ENCODE measurements around the gene MCC.

The MCC gene

DNA sequence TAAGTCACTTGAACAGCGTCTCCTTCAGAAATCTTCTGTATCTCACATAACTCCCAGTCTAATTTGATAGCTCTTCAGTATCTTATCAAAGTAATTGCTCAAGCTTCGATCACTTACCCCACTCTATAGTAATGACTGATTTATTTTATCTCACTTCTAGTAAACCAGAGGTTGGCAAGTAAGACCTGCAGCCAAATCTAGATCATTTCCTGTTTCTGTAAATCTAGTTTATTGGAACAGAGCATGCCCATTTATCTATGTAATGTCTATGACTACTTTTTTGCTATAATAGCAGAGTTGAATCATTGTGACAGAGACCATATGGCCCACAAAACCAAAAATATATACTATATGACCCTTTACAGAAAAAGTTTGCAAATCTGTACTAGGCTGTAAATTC is 93.6 kb downstream of the MCC start:
- no peak overlapping the region for H3K4me3 ChIP-seq (ENCODE audit: low read depth, low read length)
- TF ChIP-seq, protein P1, sequence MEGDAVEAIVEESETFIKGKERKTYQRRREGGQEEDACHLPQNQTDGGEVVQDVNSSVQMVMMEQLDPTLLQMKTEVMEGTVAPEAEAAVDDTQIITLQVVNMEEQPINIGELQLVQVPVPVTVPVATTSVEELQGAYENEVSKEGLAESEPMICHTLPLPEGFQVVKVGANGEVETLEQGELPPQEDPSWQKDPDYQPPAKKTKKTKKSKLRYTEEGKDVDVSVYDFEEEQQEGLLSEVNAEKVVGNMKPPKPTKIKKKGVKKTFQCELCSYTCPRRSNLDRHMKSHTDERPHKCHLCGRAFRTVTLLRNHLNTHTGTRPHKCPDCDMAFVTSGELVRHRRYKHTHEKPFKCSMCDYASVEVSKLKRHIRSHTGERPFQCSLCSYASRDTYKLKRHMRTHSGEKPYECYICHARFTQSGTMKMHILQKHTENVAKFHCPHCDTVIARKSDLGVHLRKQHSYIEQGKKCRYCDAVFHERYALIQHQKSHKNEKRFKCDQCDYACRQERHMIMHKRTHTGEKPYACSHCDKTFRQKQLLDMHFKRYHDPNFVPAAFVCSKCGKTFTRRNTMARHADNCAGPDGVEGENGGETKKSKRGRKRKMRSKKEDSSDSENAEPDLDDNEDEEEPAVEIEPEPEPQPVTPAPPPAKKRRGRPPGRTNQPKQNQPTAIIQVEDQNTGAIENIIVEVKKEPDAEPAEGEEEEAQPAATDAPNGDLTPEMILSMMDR (IDR thresholded peaks at IDR 0.05; ENCODE audit: insufficient read depth, low read length, missing control alignments): no peak
- ChIA-PET POLR2A (no interaction called here), CTCF (no interaction called here)
- no peak for DNase-seq (ENCODE audit: low read depth, low spot score)

DNA sequence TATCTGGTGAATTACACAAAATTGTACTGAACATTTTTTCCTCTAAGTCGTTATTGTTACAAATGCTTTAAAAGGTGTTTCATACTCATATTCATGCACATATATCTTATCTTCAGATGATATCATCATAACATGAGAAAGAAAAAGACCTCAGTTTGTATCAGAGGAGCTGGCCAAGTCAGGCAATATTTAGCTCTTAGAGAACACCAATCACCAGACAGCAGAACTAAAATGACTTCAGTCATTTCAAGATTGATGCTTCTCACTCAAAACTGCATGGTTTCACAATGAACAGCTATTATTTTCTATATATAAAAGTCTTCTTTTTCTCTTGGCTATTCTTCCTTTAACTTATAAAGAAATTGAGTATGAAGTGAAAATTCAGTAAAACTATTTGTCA is 98.0 kb downstream of the MCC start:
- POLR2A ChIA-PET: no interaction called here
- H3K4me3 ChIP-seq (ENCODE audit: low read depth, low read length): no peak overlapping the region
- TF ChIP-seq, protein P1 (IDR thresholded peaks at IDR 0.05; ENCODE audit: insufficient read depth, low read length, missing control alignments): no peak
- CTCF ChIA-PET: no interaction called here
- no peak for DNase-seq (ENCODE audit: low read depth, low spot score)

DNA sequence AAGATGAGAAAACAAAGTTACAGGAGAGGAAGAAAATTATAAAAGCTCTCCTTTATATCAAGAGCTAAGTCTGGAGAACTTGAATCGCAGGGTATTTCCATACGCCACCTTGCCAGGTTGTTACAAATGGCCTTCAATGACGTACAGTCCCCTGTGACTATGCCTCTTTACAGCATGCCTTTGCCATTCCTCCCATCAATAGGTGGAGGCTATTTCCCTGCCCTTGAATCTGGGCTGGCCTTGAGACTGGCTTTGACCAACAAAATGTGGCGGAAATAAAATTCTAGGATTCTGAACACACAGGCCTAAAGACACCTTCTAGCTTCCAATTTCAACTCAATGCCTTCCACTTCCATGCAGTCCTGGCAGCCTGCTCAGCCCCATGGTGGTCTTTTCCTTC is 99.1 kb downstream of the MCC start:
- H3K4me3 ChIP-seq (ENCODE audit: low read depth, low read length): no peak overlapping the region
- TF ChIP-seq, protein P1 (IDR thresholded peaks at IDR 0.05; ENCODE audit: insufficient read depth, low read length, missing control alignments): no peak
- DNase-seq (ENCODE audit: low read depth, low spot score): no peak
- POLR2A ChIA-PET: no interaction called here
- CTCF ChIA-PET: interaction anchor here (0.8 to 2.0 kb wide), 4 partner anchors 9 to 123 kb away, joined by 3 to 15 read pairs (median 4); no protein-coding TSS in a partner anchor

DNA sequence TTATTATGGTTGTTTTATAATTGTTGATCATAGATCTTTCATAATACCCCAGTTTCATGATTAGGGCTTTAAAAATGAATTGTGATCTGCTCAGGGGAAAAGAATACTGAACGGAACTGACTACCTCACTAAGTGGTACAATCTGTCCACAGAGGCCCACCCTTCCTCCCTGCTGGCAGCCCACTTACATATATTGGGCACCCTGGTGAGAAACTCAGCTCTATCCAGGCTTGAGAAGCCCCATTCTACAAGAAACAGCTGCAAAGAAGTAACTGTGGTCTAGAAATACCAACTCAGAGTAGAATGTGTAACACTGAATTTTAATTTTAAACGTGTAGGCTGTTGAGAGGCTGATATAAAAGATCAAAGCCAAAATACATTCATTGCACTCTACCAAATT is 100.4 kb downstream of the MCC start:
- H3K4me3 ChIP-seq (ENCODE audit: low read depth, low read length): no peak overlapping the region
- TF ChIP-seq, protein P1 (IDR thresholded peaks at IDR 0.05; ENCODE audit: insufficient read depth, low read length, missing control alignments): no peak
- no peak for DNase-seq (ENCODE audit: low read depth, low spot score)
- ChIA-PET CTCF (interaction anchor here (0.9 to 2.0 kb wide), 2 partner anchors 8 to 9 kb away, joined by 3 to 15 read pairs; no protein-coding TSS in a partner anchor), POLR2A (no interaction called here)

DNA sequence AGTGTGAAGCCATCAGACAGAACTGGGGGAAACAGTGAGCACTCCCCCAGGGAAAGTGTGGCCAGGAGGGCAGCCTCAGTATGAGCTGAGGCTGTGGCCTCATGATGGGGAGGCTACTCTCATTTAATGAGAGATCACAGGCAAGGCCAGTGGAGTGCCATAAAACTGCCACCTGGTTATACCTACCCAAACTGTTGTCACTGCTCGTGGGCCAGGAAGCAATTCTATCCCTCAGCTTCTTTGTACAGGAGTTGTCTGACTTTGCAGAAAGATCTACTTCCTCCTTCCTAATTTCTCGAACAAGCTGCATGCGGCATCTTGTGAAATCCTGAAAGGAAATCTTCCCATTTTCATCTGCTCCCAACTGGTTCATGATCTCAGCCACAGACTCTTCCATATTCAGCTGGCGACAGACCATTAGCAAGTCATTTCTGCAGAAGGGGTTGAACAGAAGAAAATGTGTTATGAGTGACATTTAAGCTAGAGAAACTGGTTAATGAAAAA is 103.4 kb downstream of the MCC start:
- DNase-seq (ENCODE audit: low read depth, low spot score): no peak
- ChIA-PET POLR2A (no interaction called here), CTCF (interaction anchor here (1.1 to 3.4 kb wide), 5 partner anchors 8 to 388 kb away, joined by 3 to 15 read pairs (median 3); no protein-coding TSS in a partner anchor)
- no peak overlapping the region for H3K4me3 ChIP-seq (ENCODE audit: low read depth, low read length)
- TF ChIP-seq, protein P1 (IDR thresholded peaks at IDR 0.05; ENCODE audit: insufficient read depth, low read length, missing control alignments): no peak

DNA sequence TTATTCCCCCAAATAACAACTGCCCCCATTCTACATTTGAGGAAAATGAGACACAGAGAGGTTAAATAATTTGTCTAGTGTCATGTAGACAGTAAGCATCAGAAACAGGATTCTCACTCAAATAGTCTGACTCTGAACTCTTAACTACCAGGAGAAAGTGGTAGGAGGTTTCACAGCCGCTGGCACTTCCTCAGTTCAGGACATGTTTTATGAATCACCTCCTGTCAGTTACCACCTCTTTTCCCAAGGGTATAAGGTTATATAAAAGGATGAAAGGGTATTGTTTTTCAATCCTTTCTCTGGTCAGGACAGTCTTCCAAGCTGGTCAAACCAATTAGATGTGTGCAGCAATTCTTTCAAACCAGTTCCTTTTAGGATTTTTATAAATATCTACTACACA is 105.5 kb downstream of the MCC start:
- no peak for DNase-seq (ENCODE audit: low read depth, low spot score)
- POLR2A ChIA-PET: no interaction called here

More for the DNA sequence above, 105.5 kb downstream of the MCC start:
- H3K4me3 ChIP-seq (ENCODE audit: low read depth, low read length): no peak overlapping the region
- CTCF ChIA-PET: interaction anchor here (1.2 to 5.7 kb wide), 4 partner anchors 26 to 386 kb away, joined by 3 to 99 read pairs (median 23); partner anchors contain the start of gene YTHDC2
- TF ChIP-seq, protein P1 (IDR thresholded peaks at IDR 0.05; ENCODE audit: insufficient read depth, low read length, missing control alignments): no peak
